Measurements from ENCODE around the gene SIGLEC14. TPM values are rescaled to one million over a fixed set of nuclear protein-coding genes. Genes with fewer than 3 reads are reported as not detected.

The SIGLEC14 gene
- polyA plus RNA-seq, 2 of the 4 experiments (the other 2 are of a cell fraction) = 0.03 TPM; not detected in 1

GRCh38 chr19:51593969-51594773, 52.5 kb downstream of the SIGLEC14 start (continued):
- TF ChIP-seq ZSCAN20 (CRISPR knock-in tag; IDR thresholded peaks at IDR 0.05) (no peak), PHF8 (IDR thresholded peaks at IDR 0.05; ENCODE audit: borderline replicate concordance, low read depth) (0 out of 2 replicates have a peak, but pooled peaks have one; percentile 70), GATA3 (IDR thresholded peaks at IDR 0.05; ENCODE audit: borderline replicate concordance) (no peak), SREBF2 (IDR thresholded peaks at IDR 0.05) (no peak), MAZ (IDR thresholded peaks at IDR 0.05; ENCODE audit: borderline replicate concordance, low read depth, low read length) (no peak), NR3C1 (IDR thresholded peaks at IDR 0.05) (no peak), FOSL2 (IDR thresholded peaks at IDR 0.05) (no peak), FOSL2 (CRISPR knock-in tag; IDR thresholded peaks at IDR 0.05) (no peak; the same call in 1 of the 2 replicates), KDM1A (IDR thresholded peaks at IDR 0.05; ENCODE audit: low read depth) (no peak), RAD21 (conservative IDR thresholded peaks at IDR 0.05 in 1 of 2, IDR thresholded peaks at IDR 0.05 in 1 of 2) (no peak), BHLHE40 (IDR thresholded peaks at IDR 0.05; ENCODE audit: low read depth, low read length) (no peak), JUN (IDR thresholded peaks at IDR 0.05) (peak in 1 of 2 experiments; percentile 70; a peak in 2 of 5 replicates)
- TF ChIP-seq, protein P1, sequence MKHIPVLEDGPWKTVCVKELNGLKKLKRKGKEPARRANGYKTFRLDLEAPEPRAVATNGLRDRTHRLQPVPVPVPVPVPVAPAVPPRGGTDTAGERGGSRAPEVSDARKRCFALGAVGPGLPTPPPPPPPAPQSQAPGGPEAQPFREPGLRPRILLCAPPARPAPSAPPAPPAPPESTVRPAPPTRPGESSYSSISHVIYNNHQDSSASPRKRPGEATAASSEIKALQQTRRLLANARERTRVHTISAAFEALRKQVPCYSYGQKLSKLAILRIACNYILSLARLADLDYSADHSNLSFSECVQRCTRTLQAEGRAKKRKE (CRISPR knock-in tag; IDR thresholded peaks at IDR 0.05; ENCODE audit: low read depth) = no peak
- TF ChIP-seq, protein P2, sequence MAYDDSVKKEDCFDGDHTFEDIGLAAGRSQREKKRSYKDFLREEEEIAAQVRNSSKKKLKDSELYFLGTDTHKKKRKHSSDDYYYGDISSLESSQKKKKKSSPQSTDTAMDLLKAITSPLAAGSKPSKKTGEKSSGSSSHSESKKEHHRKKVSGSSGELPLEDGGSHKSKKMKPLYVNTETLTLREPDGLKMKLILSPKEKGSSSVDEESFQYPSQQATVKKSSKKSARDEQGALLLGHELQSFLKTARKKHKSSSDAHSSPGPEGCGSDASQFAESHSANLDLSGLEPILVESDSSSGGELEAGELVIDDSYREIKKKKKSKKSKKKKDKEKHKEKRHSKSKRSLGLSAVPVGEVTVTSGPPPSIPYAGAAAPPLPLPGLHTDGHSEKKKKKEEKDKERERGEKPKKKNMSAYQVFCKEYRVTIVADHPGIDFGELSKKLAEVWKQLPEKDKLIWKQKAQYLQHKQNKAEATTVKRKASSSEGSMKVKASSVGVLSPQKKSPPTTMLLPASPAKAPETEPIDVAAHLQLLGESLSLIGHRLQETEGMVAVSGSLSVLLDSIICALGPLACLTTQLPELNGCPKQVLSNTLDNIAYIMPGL (CRISPR knock-in tag; IDR thresholded peaks at IDR 0.05; ENCODE audit: borderline replicate concordance) = no peak
- TF ChIP-seq, protein P3, sequence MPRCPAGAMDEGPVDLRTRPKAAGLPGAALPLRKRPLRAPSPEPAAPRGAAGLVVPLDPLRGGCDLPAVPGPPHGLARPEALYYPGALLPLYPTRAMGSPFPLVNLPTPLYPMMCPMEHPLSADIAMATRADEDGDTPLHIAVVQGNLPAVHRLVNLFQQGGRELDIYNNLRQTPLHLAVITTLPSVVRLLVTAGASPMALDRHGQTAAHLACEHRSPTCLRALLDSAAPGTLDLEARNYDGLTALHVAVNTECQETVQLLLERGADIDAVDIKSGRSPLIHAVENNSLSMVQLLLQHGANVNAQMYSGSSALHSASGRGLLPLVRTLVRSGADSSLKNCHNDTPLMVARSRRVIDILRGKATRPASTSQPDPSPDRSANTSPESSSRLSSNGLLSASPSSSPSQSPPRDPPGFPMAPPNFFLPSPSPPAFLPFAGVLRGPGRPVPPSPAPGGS (IDR thresholded peaks at IDR 0.05) = no peak
- TF ChIP-seq, protein P4, sequence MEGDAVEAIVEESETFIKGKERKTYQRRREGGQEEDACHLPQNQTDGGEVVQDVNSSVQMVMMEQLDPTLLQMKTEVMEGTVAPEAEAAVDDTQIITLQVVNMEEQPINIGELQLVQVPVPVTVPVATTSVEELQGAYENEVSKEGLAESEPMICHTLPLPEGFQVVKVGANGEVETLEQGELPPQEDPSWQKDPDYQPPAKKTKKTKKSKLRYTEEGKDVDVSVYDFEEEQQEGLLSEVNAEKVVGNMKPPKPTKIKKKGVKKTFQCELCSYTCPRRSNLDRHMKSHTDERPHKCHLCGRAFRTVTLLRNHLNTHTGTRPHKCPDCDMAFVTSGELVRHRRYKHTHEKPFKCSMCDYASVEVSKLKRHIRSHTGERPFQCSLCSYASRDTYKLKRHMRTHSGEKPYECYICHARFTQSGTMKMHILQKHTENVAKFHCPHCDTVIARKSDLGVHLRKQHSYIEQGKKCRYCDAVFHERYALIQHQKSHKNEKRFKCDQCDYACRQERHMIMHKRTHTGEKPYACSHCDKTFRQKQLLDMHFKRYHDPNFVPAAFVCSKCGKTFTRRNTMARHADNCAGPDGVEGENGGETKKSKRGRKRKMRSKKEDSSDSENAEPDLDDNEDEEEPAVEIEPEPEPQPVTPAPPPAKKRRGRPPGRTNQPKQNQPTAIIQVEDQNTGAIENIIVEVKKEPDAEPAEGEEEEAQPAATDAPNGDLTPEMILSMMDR (IDR thresholded peaks at IDR 0.05) = no peak
- TF ChIP-seq, protein P5, sequence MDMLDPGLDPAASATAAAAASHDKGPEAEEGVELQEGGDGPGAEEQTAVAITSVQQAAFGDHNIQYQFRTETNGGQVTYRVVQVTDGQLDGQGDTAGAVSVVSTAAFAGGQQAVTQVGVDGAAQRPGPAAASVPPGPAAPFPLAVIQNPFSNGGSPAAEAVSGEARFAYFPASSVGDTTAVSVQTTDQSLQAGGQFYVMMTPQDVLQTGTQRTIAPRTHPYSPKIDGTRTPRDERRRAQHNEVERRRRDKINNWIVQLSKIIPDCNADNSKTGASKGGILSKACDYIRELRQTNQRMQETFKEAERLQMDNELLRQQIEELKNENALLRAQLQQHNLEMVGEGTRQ (IDR thresholded peaks at IDR 0.05) = no peak

DNA sequence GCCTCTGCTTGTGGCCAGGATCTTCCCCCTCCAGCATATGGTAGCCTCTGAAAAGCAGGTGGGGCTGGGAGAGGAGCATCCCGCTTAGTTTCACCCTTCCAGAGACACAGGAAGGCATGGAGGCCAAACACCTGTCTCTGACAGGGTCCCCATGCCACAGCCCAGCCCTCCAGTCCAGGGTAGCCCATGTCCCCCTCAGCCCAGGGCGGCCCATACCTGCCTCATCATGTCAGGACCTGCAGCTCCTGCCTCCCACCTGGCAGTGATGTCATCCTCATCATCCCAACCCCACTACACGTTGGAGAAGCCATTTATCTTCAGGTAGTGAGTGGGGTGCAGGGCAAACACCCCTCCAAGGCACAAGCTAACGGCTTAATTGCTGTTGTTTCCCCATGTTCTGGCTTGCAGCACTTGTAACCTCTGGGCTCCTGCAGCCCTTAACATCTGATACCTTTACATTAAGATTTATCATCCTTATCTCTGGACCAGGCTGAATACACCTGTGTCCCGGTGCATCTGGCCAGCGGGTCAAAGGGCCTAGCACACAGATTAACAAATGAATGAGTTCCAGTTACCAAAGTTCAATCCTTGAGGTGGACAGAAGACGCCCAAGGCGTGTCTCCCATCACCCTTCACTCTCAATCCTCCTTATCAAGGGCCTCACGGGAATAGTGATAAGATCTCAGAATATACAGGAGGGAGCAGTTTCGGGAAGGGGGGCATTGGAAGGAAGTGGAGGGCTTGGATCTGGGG, 53.3 kb downstream of the SIGLEC14 start:
- Histone ChIP-seq H3K4me3 (peak overlapping the region; percentile 68), H3K4me2 (peak overlapping the region; percentile 78), H3K9me3 (peaks cover 60% of the 10 kb centered on the region), H3K27ac (peak overlapping the region; percentile 58 to 78), H3K4me1 (0 out of 3 replicates have a peak, but pooled peaks cover 3% of the 10 kb centered on the region)
- ATAC-seq (no peak; a peak in 1 of 6 replicates), FAIRE-seq (no peak), DNase-seq (ENCODE audit: low read depth in 1 of 2, low spot score in 1 of 2) (no peak)
- ChIA-PET POLR2A (no interaction called here), CTCF (interaction anchor here (0.7 kb wide), 1 partner anchor 435 kb away, joined by 3 read pairs; no protein-coding TSS in a partner anchor)
- WGBS (ENCODE audit: missing lambda C conversion rate) = 52% methylated on average over 10 of the region's 10 CpGs
- TF ChIP-seq REST (IDR thresholded peaks at IDR 0.05) = no peak
- TF ChIP-seq, protein P5 (IDR thresholded peaks at IDR 0.05) = no peak
- no peak for TF ChIP-seq HOXA7 (CRISPR knock-in tag; IDR thresholded peaks at IDR 0.05)
- no peak for TF ChIP-seq ZNF302 (CRISPR knock-in tag; IDR thresholded peaks at IDR 0.05)
- no peak for TF ChIP-seq POLR2AphosphoS2 (conservative IDR thresholded peaks at IDR 0.05; ENCODE audit: low read length)
- TF ChIP-seq, protein P6, sequence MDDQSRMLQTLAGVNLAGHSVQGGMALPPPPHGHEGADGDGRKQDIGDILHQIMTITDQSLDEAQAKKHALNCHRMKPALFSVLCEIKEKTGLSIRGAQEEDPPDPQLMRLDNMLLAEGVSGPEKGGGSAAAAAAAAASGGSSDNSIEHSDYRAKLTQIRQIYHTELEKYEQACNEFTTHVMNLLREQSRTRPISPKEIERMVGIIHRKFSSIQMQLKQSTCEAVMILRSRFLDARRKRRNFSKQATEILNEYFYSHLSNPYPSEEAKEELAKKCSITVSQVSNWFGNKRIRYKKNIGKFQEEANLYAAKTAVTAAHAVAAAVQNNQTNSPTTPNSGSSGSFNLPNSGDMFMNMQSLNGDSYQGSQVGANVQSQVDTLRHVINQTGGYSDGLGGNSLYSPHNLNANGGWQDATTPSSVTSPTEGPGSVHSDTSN (IDR thresholded peaks at IDR 0.05) = no peak
- no peak for TF ChIP-seq KDM5A (IDR thresholded peaks at IDR 0.05)
